ENCODE data around the gene C1QL2.

The C1QL2 gene

DNA sequence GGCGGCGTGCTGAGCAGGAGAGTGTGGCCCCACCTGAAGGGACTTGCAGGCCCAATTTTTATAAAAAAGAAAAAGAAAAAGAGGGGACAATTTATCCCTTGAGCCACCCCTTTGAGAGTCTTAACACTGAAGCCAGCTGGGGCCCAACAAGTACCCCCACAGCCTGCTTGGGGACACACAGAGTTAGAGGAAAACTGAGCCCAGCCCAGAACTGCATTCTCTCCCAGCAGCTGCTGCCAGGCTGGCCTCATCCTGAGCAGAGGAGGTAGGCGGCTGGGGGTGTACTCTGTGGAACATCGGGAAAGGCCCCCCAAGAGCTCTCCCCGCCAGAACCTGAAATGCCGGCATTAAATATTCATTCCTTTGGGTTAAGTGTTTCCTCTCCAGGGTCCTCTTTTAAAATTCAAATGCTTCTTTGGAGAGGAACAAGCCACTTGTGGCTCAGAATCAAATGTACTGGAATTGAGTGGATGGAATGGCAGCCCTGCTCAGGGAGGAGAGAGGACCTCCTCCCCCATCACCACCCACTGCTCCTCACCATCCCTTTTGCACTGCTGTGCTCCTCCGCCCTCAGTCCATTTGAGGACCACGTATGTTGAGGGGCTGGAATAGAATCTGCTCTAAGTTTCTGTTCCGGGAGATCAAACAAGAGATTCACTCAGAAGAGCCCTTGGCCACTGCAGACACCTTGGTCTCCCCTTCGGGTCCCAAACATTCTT, 45.6 kb downstream of the C1QL2 start:
- DNase-seq: no peak
- H3K4me1 Mint-ChIP-seq (ENCODE audit: low read depth): no peaks in the 10 kb centered on the region
- H3K4me3 Mint-ChIP-seq: no peak overlapping the region
- H3K36me3 Mint-ChIP-seq (ENCODE audit: low read depth): no peaks in the 10 kb centered on the region
- H3K27me3 Mint-ChIP-seq: peaks cover 23% of the 10 kb centered on the region
- H3K27ac Mint-ChIP-seq: no peak overlapping the region
- H3K9me3 Mint-ChIP-seq: peaks cover 10% of the 10 kb centered on the region

DNA sequence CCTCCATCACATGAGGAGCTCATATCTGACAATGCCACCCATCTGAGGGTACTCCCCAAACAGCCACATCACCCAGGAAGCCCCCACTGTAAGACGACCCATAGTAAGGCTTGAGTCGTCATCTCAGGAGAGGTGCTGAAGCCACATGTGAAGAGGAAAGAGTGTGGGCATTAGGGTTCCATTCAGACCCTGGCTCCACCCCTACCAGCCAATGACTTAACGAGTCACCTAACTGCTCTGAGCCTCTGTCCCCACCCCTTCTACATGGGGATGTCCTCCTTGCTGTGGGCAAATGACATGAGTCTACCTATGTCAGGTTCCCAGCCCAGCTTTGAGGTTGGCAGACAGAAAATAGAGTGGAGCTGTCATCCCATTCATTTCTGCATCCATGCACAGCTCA, 46.3 kb downstream of the C1QL2 start:
- no peak for DNase-seq
- Mint-ChIP-seq H3K36me3 (ENCODE audit: low read depth) (no peaks in the 10 kb centered on the region), H3K27me3 (peaks cover 21% of the 10 kb centered on the region), H3K27ac (no peak overlapping the region), H3K9me3 (peaks cover 10% of the 10 kb centered on the region), H3K4me3 (no peak overlapping the region), H3K4me1 (ENCODE audit: low read depth) (no peaks in the 10 kb centered on the region)

DNA sequence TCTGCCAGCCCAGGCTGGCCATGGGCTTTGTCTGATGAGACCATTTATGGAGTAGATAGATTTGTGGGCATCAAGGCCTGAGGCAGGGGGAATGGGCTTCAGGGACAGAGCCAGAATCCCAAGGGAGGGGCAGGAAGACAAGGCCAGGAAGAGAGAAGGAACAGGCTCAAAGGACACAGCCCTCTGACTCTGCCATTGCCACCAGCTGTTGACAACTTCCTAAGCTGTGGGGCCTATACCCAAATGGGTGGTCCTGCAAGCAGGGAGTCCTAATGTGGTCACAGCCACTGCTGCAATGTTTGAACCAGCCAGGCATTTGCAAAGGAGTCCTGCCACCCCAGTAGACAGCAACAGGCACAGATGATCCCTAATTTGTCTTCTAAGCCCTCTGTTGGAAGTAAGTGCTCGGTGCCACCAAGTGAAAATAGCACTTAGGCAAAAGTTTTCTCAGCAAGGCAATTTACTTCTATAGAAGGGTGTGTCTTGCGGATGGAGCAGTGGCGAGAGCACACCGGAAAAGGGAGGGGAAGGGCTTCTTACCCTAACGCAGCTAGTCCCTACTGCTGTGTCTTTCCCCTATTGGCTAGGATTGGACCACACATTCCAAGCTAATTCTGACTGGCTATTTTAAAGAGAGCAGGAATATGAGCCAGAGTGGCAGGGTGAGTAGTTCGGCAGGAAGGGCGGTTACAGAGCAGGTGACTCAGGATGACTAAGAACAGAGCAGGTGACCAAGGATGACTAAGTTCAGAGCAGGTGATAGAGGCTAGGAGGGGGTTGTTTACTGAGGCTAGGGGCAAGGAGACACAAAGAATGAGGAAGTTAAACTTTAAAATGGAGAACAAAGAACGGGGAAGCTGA, 47.2 kb downstream of the C1QL2 start:
- no peak overlapping the region for H3K27ac Mint-ChIP-seq

DNA sequence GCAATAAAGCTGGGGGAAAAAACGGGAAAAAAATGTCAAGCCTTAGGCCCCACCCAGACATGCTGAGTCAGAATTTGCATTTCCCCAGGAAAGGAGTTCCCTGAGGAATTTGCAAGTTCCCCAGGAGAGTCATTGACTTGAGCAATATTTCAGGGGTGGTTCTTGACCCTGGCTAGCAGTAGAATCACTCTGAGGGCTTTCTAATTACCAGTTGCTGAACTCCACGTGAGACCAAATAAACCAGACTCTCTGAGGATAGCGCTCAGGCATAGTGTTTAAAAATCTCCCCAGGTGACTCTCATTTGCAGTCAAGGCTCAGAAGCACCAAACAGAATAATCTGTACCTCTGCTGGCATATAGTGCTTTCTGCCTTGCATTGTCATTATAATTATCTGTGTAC, 48.7 kb downstream of the C1QL2 start:
- Mint-ChIP-seq H3K27me3 (peaks cover 24% of the 10 kb centered on the region), H3K36me3 (ENCODE audit: low read depth) (no peaks in the 10 kb centered on the region), H3K27ac (no peak overlapping the region), H3K4me3 (no peak overlapping the region), H3K9me3 (peaks cover 10% of the 10 kb centered on the region), H3K4me1 (ENCODE audit: low read depth) (no peaks in the 10 kb centered on the region)
- DNase-seq: no peak

More for the DNA sequence above, 47.2 kb downstream of the C1QL2 start:
- Mint-ChIP-seq H3K4me1 (ENCODE audit: low read depth) (no peaks in the 10 kb centered on the region), H3K27me3 (peaks cover 24% of the 10 kb centered on the region), H3K9me3 (peaks cover 10% of the 10 kb centered on the region), H3K36me3 (ENCODE audit: low read depth) (no peaks in the 10 kb centered on the region), H3K4me3 (no peak overlapping the region)
- no peak for DNase-seq

DNA sequence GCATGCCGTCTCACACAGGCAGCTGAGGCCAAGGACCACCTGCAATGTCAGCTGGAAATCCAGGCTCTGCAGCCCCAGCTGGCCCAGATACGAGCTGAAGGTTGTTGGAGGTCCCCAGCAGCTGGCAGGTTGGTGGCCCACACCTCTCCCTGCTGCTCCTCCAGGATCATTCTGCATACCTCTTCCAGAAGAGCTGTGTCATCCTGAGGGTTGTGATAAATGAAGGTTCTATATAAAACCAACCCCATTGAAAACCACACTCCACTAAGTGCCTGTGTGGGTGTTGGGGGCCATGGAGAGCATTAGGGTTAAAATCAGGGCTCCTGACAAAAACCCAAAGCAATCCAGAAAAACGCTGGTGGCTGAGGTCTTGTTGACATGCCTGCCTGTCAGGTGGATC, 50.4 kb downstream of the C1QL2 start:
- Mint-ChIP-seq H3K36me3 (ENCODE audit: low read depth) (no peaks in the 10 kb centered on the region), H3K4me1 (ENCODE audit: low read depth) (no peaks in the 10 kb centered on the region), H3K27me3 (peaks cover 13% of the 10 kb centered on the region), H3K4me3 (no peak overlapping the region), H3K9me3 (peaks cover 16% of the 10 kb centered on the region), H3K27ac (no peak overlapping the region)
- DNase-seq: no peak

DNA sequence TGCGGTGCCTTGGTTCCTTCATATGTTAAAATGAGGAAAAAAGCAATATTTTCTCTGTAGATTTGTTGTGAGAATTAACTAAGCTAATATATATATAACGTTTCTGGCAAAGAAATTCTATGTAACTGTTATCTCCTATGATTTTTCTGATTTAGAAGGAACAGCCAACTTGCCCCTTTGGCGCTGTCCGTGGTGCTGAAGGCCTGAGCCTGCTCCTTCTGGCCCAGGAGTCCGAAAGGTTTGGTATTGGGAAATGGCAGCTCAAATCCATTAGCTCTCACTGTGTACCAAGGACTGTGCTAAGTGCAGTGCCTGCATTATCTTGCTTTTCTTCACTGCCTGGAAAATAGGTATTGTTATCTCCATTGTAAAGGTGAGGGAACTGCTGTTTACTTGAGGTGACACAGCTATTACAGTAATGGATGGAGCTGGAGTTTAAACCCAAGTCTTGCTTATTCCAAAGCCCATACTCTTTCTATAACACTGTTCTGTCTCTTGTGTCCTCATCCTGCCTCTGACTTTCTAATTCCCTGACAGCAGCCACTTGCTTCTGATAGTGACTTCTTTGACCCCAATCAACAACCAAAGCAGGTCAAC, 52.2 kb downstream of the C1QL2 start:
- no peak for DNase-seq
- Mint-ChIP-seq H3K4me1 (ENCODE audit: low read depth) (no peaks in the 10 kb centered on the region), H3K27ac (no peak overlapping the region), H3K36me3 (ENCODE audit: low read depth) (no peaks in the 10 kb centered on the region), H3K4me3 (no peak overlapping the region), H3K27me3 (peaks cover 11% of the 10 kb centered on the region), H3K9me3 (peaks cover 18% of the 10 kb centered on the region)
